ENCODE results near the gene HOXD9.

DNA sequence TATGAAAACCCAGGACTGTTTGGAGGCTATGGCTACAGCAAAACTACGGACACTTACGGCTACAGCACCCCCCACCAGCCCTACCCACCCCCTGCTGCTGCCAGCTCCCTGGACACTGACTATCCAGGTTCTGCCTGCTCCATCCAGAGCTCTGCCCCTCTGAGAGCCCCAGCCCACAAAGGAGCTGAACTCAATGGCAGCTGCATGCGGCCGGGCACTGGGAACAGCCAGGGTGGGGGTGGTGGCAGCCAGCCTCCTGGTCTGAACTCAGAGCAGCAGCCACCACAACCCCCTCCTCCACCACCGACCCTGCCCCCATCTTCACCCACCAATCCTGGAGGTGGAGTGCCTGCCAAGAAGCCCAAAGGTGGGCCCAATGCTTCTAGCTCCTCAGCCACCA lies 46.7 kb downstream of the HOXD9 start:
- TF ChIP-seq, protein P1, sequence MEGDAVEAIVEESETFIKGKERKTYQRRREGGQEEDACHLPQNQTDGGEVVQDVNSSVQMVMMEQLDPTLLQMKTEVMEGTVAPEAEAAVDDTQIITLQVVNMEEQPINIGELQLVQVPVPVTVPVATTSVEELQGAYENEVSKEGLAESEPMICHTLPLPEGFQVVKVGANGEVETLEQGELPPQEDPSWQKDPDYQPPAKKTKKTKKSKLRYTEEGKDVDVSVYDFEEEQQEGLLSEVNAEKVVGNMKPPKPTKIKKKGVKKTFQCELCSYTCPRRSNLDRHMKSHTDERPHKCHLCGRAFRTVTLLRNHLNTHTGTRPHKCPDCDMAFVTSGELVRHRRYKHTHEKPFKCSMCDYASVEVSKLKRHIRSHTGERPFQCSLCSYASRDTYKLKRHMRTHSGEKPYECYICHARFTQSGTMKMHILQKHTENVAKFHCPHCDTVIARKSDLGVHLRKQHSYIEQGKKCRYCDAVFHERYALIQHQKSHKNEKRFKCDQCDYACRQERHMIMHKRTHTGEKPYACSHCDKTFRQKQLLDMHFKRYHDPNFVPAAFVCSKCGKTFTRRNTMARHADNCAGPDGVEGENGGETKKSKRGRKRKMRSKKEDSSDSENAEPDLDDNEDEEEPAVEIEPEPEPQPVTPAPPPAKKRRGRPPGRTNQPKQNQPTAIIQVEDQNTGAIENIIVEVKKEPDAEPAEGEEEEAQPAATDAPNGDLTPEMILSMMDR (IDR thresholded peaks at IDR 0.05; ENCODE audit: low read depth, low read length), result no peak
- no peak for TF ChIP-seq EZH2phosphoT487 (IDR thresholded peaks at IDR 0.05; ENCODE audit: low read depth)
